Endodermal cell (in vitro differentiated cells): ENCODE results near the gene C1orf174. TPM values are rescaled to one million over a fixed set of nuclear protein-coding genes. Genes with fewer than 3 reads are reported as not detected.

Experiments used
- DNase-seq: peaks from one replicate; pipeline ENCODE4 v3.0.0-alpha.2; 2017
- H3K27ac ChIP-seq: 2 replicates; pipeline ENCODE4 v1.5.1; 2013; ENCODE audit warnings: mild to moderate bottlenecking, low read depth, low read length, moderate library complexity
- H3K27me3 ChIP-seq: 2 replicates; pipeline ENCODE4 v1.6.1; 2013; ENCODE audit warnings: mild to moderate bottlenecking, low read length, moderate library complexity; ENCODE audit not compliant: insufficient read depth, control insufficient read depth, poor library complexity, severe bottlenecking
- H3K36me3 ChIP-seq: 2 replicates; pipeline ENCODE4 v1.7.0; 2013; ENCODE audit warnings: mild to moderate bottlenecking, low read length, moderate library complexity; ENCODE audit not compliant: control insufficient read depth, insufficient read depth
- H3K4me1 ChIP-seq: one replicate; pipeline ENCODE4 v1.7.0; 2013; ENCODE audit warnings: low read length; ENCODE audit not compliant: control insufficient read depth, insufficient read depth
- H3K4me3 ChIP-seq: 2 replicates; pipeline ENCODE4 v1.5.1; 2013; ENCODE audit warnings: mild to moderate bottlenecking, low read length, moderate library complexity
- H3K9ac ChIP-seq: 2 replicates; pipeline ENCODE4 v1.6.1; 2013; ENCODE audit warnings: mild to moderate bottlenecking, low read length, moderate library complexity; ENCODE audit not compliant: poor library complexity, severe bottlenecking; ENCODE audit errors: extremely low read depth
- H3K9me3 ChIP-seq: 2 replicates; pipeline ENCODE4 v1.6.1; 2013; ENCODE audit warnings: mild to moderate bottlenecking, low read length, moderate library complexity; ENCODE audit not compliant: control insufficient read depth
- H3K27ac Mint-ChIP-seq: 2 replicates; pipeline ENCODE4 v1.8.0; 2020; ENCODE audit warnings: mixed read lengths
- H3K27me3 Mint-ChIP-seq: 2 replicates; pipeline ENCODE4 v1.8.0; 2021; ENCODE audit warnings: mild to moderate bottlenecking, mixed read lengths; ENCODE audit not compliant: insufficient read depth
- H3K36me3 Mint-ChIP-seq: 2 replicates; pipeline ENCODE4 v1.8.0; 2020; ENCODE audit warnings: low read depth, mixed read lengths
- H3K4me1 Mint-ChIP-seq: 2 replicates; pipeline ENCODE4 v1.8.0; 2020; ENCODE audit warnings: mixed read lengths
- H3K4me3 Mint-ChIP-seq: 2 replicates; pipeline ENCODE4 v1.8.0; 2020; ENCODE audit warnings: mild to moderate bottlenecking, moderate library complexity, mixed read lengths
- H3K9me3 Mint-ChIP-seq: 2 replicates; pipeline ENCODE4 v1.8.0; 2020; ENCODE audit warnings: mild to moderate bottlenecking, mixed read lengths
- WGBS, 2 experiments: methylation state at CpG; one replicate each; pipeline versions ENCODE4 v1.1.5 to v1.1.7; 2013; ENCODE audit warnings: missing lambda C conversion rate in 2 of 2, mixed read lengths in 1 of 2; ENCODE audit not compliant: insufficient coverage in 1 of 2, insufficient read length in 1 of 2; 5-methylcytosine and 5-hydroxymethylcytosine counted together
- total RNA-seq, 2 donors: library from RNA; stranded (reverse); fragmentation: NEBNext Ultra II Directional in 1 of 2; extraction: Animal tissue kit (Norgen Biotek cat#: 25700) in 1 of 2; gene quantifications; 2 replicates in 1 of 2; 3 replicates in 1 of 2; pipeline ENCODE4 v1.2.1, GENCODE V29; 2021
- TF ChIP-seq, protein P1 (sequence below): fragments of 200-600 bp; sonication (generic); conservative IDR thresholded peaks from 2 replicates; pipeline ENCODE4 v1.5.0; 2021; ENCODE audit warnings: antibody characterized with exemption, mild to moderate bottlenecking

The C1orf174 gene
- total RNA-seq, 2 donors from 2014 or later: 28.4 to 38.4 TPM

DNA sequence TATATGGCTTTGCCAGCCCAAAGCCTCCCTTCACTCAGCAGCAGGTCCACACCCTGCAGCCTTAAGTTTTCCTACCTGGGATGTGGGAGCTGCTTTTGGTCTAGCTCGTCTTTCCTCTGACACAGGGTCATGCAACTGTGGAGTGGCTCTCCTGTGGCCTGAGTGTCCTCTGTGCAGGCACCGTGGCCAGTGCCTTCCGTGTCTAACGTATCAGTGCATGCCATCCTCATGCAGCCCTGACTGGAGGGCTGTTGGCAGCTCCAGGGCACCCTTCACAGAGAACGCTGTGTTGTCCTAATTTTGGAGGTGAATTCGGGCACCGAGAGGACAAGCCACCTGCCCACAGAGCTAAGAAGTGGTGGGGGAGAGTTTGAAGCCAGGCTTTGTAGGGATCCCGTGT is 25.7 kb upstream of the C1orf174 start:
- no peaks in the 10 kb centered on the region for H3K27me3 Mint-ChIP-seq
- Histone ChIP-seq H3K9ac (no peak overlapping the region), H3K36me3 (no peaks in the 10 kb centered on the region), H3K27me3 (no peaks in the 10 kb centered on the region), H3K9me3 (peaks cover 11% of the 10 kb centered on the region), H3K4me3 (no peak overlapping the region), H3K4me1 (no peaks in the 10 kb centered on the region), H3K27ac (no peak overlapping the region)
- H3K4me3 Mint-ChIP-seq: no peak overlapping the region
- H3K9me3 Mint-ChIP-seq: peaks cover 4% of the 10 kb centered on the region
- H3K4me1 Mint-ChIP-seq: no peaks in the 10 kb centered on the region
- H3K27ac Mint-ChIP-seq: no peak overlapping the region
- WGBS, 2 experiments: 82 to 90% methylated on average over 5 to 8 of the region's 8 CpGs
- TF ChIP-seq, protein P1, sequence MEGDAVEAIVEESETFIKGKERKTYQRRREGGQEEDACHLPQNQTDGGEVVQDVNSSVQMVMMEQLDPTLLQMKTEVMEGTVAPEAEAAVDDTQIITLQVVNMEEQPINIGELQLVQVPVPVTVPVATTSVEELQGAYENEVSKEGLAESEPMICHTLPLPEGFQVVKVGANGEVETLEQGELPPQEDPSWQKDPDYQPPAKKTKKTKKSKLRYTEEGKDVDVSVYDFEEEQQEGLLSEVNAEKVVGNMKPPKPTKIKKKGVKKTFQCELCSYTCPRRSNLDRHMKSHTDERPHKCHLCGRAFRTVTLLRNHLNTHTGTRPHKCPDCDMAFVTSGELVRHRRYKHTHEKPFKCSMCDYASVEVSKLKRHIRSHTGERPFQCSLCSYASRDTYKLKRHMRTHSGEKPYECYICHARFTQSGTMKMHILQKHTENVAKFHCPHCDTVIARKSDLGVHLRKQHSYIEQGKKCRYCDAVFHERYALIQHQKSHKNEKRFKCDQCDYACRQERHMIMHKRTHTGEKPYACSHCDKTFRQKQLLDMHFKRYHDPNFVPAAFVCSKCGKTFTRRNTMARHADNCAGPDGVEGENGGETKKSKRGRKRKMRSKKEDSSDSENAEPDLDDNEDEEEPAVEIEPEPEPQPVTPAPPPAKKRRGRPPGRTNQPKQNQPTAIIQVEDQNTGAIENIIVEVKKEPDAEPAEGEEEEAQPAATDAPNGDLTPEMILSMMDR: no peak
- DNase-seq: no peak
- H3K36me3 Mint-ChIP-seq: no peaks in the 10 kb centered on the region

DNA sequence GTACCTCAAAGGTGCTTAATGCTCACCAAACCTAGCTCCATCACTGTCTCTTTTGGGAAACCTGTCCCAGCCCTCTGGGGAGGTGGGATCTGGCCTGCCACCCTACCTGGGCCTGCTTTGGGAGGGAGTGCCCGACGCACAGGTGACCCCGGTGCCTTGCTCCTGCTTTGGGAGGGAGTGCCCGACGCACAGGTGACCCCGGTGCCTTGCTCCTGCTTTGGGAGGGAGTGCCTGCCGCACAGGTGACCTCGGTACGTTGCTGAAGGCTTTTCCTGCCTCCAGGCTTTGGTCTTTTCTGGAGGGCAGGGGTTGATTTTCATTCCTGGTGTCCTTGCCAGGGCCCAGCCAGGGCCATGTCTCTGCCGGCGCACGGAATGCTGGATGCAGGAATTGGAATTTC is 25.2 kb upstream of the C1orf174 start:
- WGBS, 2 experiments: 87 to 100% methylated on average over 3 to 12 of the region's 12 CpGs
- TF ChIP-seq, protein P1: no peak
- Mint-ChIP-seq H3K27ac (no peak overlapping the region), H3K36me3 (no peaks in the 10 kb centered on the region), H3K27me3 (no peaks in the 10 kb centered on the region), H3K4me1 (no peaks in the 10 kb centered on the region), H3K4me3 (no peak overlapping the region), H3K9me3 (peaks cover 2% of the 10 kb centered on the region)
- DNase-seq: no peak
- Histone ChIP-seq H3K4me1 (no peaks in the 10 kb centered on the region), H3K9ac (no peak overlapping the region), H3K27ac (no peak overlapping the region), H3K9me3 (peaks cover 11% of the 10 kb centered on the region), H3K4me3 (no peak overlapping the region), H3K36me3 (no peaks in the 10 kb centered on the region), H3K27me3 (no peaks in the 10 kb centered on the region)

DNA sequence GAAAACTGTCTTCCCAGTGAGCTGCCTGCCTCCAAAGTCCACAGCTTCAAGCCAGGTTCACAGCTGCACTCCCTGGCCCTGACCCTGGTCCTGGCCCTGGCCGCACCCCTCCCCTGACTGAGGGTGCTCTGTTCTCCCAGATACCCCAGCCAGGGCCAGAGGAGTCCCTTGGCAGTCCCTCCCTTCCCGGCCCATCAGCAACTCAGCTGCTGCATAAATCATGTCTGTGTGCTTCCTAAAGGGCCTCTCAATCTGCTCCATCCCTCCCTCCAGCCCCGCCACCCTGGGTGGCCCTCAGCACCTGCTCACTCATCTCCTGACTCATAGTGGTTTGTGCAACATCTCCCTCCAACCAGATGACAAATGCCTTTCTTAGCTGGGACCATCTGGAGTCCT is 24.8 kb upstream of the C1orf174 start:
- Histone ChIP-seq H3K4me1 (no peaks in the 10 kb centered on the region), H3K4me3 (no peak overlapping the region), H3K27me3 (no peaks in the 10 kb centered on the region), H3K27ac (no peak overlapping the region), H3K9ac (no peak overlapping the region), H3K9me3 (peaks cover 11% of the 10 kb centered on the region), H3K36me3 (no peaks in the 10 kb centered on the region)
- Mint-ChIP-seq H3K36me3 (no peaks in the 10 kb centered on the region), H3K9me3 (no peaks in the 10 kb centered on the region), H3K4me1 (no peaks in the 10 kb centered on the region), H3K27me3 (no peaks in the 10 kb centered on the region), H3K27ac (no peak overlapping the region), H3K4me3 (no peak overlapping the region)
- 81 to 85% methylated on average over 3 of the region's 3 CpGs for WGBS, 2 experiments
- TF ChIP-seq, protein P1: no peak
- DNase-seq: no peak
